GM12878 (cell line): Measurements from ENCODE around the gene ZNF317. TPM values are rescaled to one million over a fixed set of nuclear protein-coding genes. Genes with fewer than 3 reads are reported as not detected.

ENCODE experiments used
- CEBPB ChIP-seq, 2 experiments: fragments of 150-350 bp in 1 of 2; IDR thresholded peaks; 2 replicates each; pipeline ENCODE4 v1.6.1; 2012 to 2014; ENCODE audit warnings: low read depth in 2 of 2, low read length in 2 of 2, borderline replicate concordance in 1 of 2, inconsistent platforms in 1 of 2
- CHD1 ChIP-seq: IDR thresholded peaks from 2 replicates; pipeline ENCODE4 v1.6.1; 2012; ENCODE audit warnings: low read depth, low read length, improper control_type of control experiment
- DPF2 ChIP-seq: fragments of 450-650 bp; IDR thresholded peaks from 2 replicates; pipeline ENCODE4 v1.6.1; 2017; ENCODE audit warnings: mild to moderate bottlenecking
- EED ChIP-seq: sonication (generic); IDR thresholded peaks from 2 replicates; pipeline ENCODE4 v1.6.1; 2016; ENCODE audit warnings: antibody characterized with exemption, low read depth
- KAT2A ChIP-seq: conservative IDR thresholded peaks from 2 replicates; pipeline ENCODE4 v1.6.1; 2011; ENCODE audit warnings: low read depth, low read length; ENCODE audit not compliant: control insufficient read depth
- LARP7 ChIP-seq: fragments of 450-650 bp; IDR thresholded peaks from 2 replicates; pipeline ENCODE4 v1.6.1; 2017; ENCODE audit warnings: mild to moderate bottlenecking
- MAX ChIP-seq: IDR thresholded peaks from 2 replicates; pipeline ENCODE4 v1.6.1; 2012; ENCODE audit warnings: low read depth, low read length, improper control_type of control experiment
- MTA3 ChIP-seq: IDR thresholded peaks from 2 replicates; pipeline ENCODE4 v1.6.1; 2012; ENCODE audit warnings: low read length, inconsistent platforms, borderline replicate concordance
- NFXL1 ChIP-seq: fragments of 450-650 bp; IDR thresholded peaks from 2 replicates; pipeline ENCODE4 v1.6.1; 2017; ENCODE audit warnings: antibody characterized with exemption, mild to moderate bottlenecking, borderline replicate concordance
- NFYA ChIP-seq: IDR thresholded peaks from 2 replicates; pipeline ENCODE4 v1.6.1; 2011; ENCODE audit warnings: low read depth, mild to moderate bottlenecking, low read length, improper control_type of control experiment, borderline replicate concordance
- NR2C2 ChIP-seq: IDR thresholded peaks from 2 replicates; pipeline ENCODE4 v1.6.1; 2011; ENCODE audit warnings: borderline replicate concordance, low read depth; ENCODE audit not compliant: control insufficient read depth, insufficient read length
- PAX5 ChIP-seq: IDR thresholded peaks from 2 replicates; pipeline ENCODE4 v1.6.1; 2011; ENCODE audit warnings: low read depth, low read length, borderline replicate concordance
- PBX3 ChIP-seq: IDR thresholded peaks from 2 replicates; pipeline ENCODE4 v1.6.1; 2011; ENCODE audit warnings: mild to moderate bottlenecking, low read depth, low read length, moderate library complexity; ENCODE audit not compliant: insufficient replicate concordance
- RELB ChIP-seq: fragments of 450-650 bp; IDR thresholded peaks from 2 replicates; pipeline ENCODE4 v1.6.1; 2017; ENCODE audit warnings: low read depth, mild to moderate bottlenecking, moderate library complexity
- REST ChIP-seq: IDR thresholded peaks from 2 replicates; pipeline ENCODE4 v1.6.1; 2012; ENCODE audit warnings: mild to moderate bottlenecking, low read depth, low read length
- SKIL ChIP-seq: fragments of 450-650 bp; IDR thresholded peaks from 2 replicates; pipeline ENCODE4 v1.6.1; 2017; ENCODE audit warnings: mild to moderate bottlenecking, low read depth, inconsistent platforms; ENCODE audit not compliant: poor library complexity, severe bottlenecking
- STAT3 ChIP-seq: IDR thresholded peaks from 2 replicates; pipeline ENCODE4 v1.6.1; 2011; ENCODE audit warnings: low read depth, low read length, improper control_type of control experiment
- TAF1 ChIP-seq: IDR thresholded peaks from 2 replicates; pipeline ENCODE4 v1.6.1; 2011; ENCODE audit warnings: mild to moderate bottlenecking, low read depth, low read length, borderline replicate concordance
- YBX1 ChIP-seq: fragments of 450-650 bp; IDR thresholded peaks from 2 replicates; pipeline ENCODE4 v1.6.1; 2016; ENCODE audit warnings: antibody characterized with exemption
- ZNF274 ChIP-seq: IDR thresholded peaks from one replicate; pipeline ENCODE4 v1.8.0; 2011; ENCODE audit not compliant: insufficient read length, insufficient read depth
- polyA plus RNA-seq, 11 experiments: library from polyadenylated mRNA; depleted of rRNA in 4 of 11; unstranded in 6 of 11; stranded (reverse) in 5 of 11; fragments of >200 nt; fragmentation: Nextera tagmentation in 4 of 11; fragmentation: Illumina TruSeq in 1 of 11; extraction: Ambion mirVana in 4 of 11; extraction: Trizol in 1 of 11; gene quantifications; 1 replicate in 1 of 11; 2 replicates in 10 of 11; pipeline versions ENCODE4 v1.2.1 to v1.2.3, GENCODE V29; 2011 to 2016; ENCODE audit warnings: inconsistent platforms in 2 of 11, missing spikeins in 2 of 11, low read depth in 1 of 11
- total RNA-seq, 4 experiments: library from RNA; depleted of rRNA in 3 of 4; stranded (reverse); fragments of >200 nt in 3 of 4; fragmentation: Illumina TruSeq in 1 of 4; extraction: Trizol in 1 of 4; gene quantifications; 2 replicates each; pipeline versions ENCODE4 v1.2.1 to v1.2.3, GENCODE V29; 2013 to 2021

The ZNF317 gene
- total and polyA plus RNA-seq, 10 of the 15 experiments (the other 5 are each of a cell fraction or from before 2014, with no cell fraction given), result 22.7 to 39.4 (median 32.6) TPM

- TF ChIP-seq DPF2, result no peak
- peak; percentile 35; the same call in 1 of the 2 replicates for TF ChIP-seq MAX
- TF ChIP-seq MTA3, result no peak
- 0 out of 2 replicates have a peak, but pooled peaks have one; percentile 48 for TF ChIP-seq CHD1
- no peak for TF ChIP-seq STAT3
- no peak; the same call in 1 of the 2 replicates for TF ChIP-seq LARP7
- TF ChIP-seq KAT2A, result no peak
- no peak for TF ChIP-seq EED
- TF ChIP-seq NFXL1, result no peak
- peak; percentile 86 for TF ChIP-seq TAF1
- TF ChIP-seq NR2C2, result no peak
- no peak for TF ChIP-seq ZNF274
- TF ChIP-seq YBX1, result no peak
- 0 out of 2 replicates have a peak, but pooled peaks have one; percentile 58 for TF ChIP-seq RELB
- no peak for TF ChIP-seq NFYA
- TF ChIP-seq PBX3, result peak; percentile 18
- TF ChIP-seq SKIL, result no peak
- no peak for TF ChIP-seq PAX5
- TF ChIP-seq REST, result no peak
- no peak for TF ChIP-seq CEBPB (IDR thresholded peaks at IDR 0.05; ENCODE audit: borderline replicate concordance in 1 of 2, low read depth in 2 of 2, low read length in 2 of 2)
Measured at GRCh38 chr19:9140159-9140874, at the start of gene ZNF317 (continued).
